ES-I3 (cell line): ENCODE results near the gene SOX10.

Source experiments
- H3K36me3 ChIP-seq: 2 replicates; pipeline ENCODE4 v1.6.1; 2013; ENCODE audit warnings: mild to moderate bottlenecking, low read length, control low read depth, moderate library complexity; ENCODE audit not compliant: insufficient read depth
- H3K4me1 ChIP-seq: 2 replicates; pipeline ENCODE4 v1.6.1; 2013; ENCODE audit warnings: mild to moderate bottlenecking, control low read depth, low read length; ENCODE audit not compliant: insufficient read depth
- H3K9ac ChIP-seq: 2 replicates; pipeline ENCODE4 v1.6.1; 2013; ENCODE audit warnings: low read depth, mild to moderate bottlenecking, low read length, moderate library complexity
- H3K9me3 ChIP-seq: 2 replicates; pipeline ENCODE4 v1.6.1; 2013; ENCODE audit warnings: mild to moderate bottlenecking, low read length, moderate library complexity; ENCODE audit not compliant: control insufficient read depth, insufficient read depth

Gene SOX10

DNA sequence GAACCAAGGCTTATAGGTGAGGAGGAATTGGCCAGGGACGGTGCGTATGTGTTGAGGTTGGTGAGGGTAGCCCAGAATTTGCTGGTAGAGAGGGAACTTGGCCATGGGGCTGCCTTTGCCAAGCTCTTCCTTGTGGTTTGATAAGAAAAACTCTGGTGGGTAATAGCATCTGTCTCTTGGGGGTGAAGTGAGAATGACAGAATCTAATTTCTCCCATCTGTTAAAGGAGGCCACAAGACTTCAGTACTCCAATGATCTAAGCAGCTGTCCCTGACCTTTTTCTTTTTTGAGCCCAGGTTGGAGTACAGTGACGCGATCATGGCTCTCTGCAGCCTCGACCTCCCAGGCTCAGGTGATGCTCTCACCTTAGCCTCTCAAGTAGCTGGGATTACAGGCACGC lies 36.9 kb upstream of the SOX10 start:
- Histone ChIP-seq H3K4me1 (no peaks in the 10 kb centered on the region), H3K9me3 (no peaks in the 10 kb centered on the region), H3K9ac (no peak overlapping the region), H3K36me3 (no peaks in the 10 kb centered on the region)

DNA sequence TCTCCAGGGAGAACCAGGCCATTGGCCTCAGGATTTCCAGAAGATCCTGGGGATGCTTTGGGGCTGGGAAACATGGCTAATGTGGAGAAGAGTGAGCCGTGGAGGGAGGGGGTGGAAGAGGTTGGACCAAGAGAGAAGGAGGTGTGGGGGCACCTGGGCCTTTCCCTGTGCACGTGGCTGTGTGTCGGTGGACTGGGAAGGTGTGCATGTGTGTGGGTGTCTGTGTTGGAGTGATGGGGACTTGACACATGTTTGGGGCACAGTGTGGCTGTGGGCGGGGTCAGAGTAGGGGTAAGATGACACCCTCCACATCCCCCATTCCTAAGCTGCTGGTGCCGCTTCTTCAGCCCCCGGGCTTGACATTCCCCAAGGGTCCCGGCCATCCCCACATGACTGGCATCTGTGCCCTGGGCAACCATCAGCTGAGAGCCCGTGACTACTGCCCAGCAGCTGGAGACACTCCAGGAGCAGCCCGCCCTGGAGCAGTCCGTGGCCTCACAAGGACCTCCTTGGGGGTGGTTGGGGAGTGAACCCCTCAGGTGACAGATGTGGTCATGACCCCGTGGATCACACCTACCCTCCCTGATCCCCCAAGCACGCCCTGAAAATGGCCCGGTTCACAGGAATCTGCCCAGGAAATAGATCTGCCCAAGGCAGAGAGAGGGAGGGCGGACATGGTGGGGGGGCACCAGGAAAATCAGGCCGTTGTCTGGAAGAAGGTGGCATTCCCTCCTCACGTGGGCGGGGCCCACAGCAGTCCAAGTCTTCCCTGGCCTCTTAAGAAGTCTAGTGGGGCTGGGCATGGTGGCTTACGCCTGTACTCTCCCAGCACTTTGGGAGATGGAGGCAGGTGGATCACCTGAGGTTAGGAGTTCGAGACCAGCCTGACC lies 34.8 kb upstream of the SOX10 start:
- no peaks in the 10 kb centered on the region for H3K4me1 ChIP-seq
- no peak overlapping the region for H3K9ac ChIP-seq
- no peaks in the 10 kb centered on the region for H3K9me3 ChIP-seq
- no peaks in the 10 kb centered on the region for H3K36me3 ChIP-seq

DNA sequence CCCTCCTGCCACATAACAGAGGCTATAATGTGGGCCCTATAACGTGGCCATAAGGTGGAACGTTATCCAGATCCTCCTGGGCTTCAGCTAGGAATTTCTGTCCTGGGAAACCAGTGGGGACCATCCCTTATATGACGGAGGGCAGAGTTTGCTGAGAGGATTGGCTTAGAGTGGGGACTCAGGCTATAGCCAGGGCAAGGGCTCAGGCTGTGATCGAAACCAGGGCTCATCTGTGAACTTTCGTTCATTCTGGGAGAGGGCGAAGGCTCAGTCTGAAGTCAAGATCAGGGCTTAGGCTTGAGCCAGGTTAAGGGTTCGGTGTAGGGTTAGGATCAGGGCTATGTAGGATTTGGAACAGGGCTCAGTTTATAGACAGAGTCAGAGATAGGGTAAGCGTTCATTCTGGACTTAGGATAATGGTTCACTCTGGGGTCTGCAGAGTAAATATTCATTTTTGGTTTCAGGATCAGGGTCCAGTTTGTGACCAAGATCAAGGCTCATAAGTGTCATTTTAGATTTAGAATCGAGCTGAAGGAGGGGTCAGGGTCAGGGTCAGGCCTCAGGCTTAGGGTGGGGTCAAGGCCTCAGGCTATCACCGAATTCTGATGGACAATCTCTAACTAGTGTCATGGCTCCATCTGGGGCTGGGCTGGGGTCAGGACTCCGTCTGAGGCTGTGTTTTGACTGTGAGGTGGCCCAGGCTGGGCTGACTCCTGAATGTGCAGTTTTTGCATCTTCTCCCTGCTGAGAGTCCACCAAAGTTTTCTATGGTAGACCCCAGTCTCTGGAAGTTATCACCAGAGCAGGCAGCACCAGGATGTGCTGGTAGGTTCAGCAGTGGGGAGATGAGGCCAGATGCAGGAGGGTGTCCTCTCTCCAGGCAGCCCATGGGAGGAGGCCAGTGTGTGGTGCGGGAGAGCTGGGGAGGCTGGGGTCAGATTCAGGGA lies 33.9 kb upstream of the SOX10 start:
- Histone ChIP-seq H3K9ac (no peak overlapping the region), H3K4me1 (no peaks in the 10 kb centered on the region), H3K36me3 (no peaks in the 10 kb centered on the region), H3K9me3 (no peaks in the 10 kb centered on the region)

DNA sequence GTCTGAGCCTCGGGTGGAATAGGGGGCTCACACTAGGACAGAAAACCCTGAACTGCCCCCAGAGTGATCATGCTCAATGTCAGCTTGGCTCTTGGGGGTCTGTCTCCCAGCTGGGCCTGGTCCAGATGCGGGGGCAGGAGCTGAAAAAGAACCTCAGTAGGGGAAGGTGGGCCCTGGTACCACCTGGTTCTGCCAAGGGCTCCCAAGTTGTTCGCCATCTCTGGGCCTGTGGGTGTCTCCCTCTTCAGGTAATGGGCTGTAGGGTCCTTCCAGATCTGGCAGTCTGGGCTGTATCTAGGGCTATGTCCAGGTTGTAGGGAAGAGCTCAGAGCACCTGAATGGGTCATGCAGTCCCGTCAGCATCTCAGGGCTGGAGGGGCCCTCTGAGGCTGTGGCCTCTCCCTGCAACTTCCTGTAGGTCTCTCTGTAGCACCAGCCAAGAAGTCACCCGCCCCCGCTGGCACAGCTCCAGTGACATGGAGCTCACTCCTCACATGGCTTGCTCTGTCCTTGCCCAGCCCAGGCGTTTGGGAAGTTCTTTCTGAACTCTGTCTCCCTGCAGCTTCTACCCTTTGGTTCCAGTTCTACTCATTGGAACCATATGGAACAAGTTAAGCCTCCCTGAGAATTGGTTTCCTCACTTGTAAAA lies 33.0 kb upstream of the SOX10 start:
- H3K9ac ChIP-seq = no peak overlapping the region
- no peaks in the 10 kb centered on the region for H3K36me3 ChIP-seq
- H3K4me1 ChIP-seq = no peaks in the 10 kb centered on the region
- H3K9me3 ChIP-seq = no peaks in the 10 kb centered on the region

DNA sequence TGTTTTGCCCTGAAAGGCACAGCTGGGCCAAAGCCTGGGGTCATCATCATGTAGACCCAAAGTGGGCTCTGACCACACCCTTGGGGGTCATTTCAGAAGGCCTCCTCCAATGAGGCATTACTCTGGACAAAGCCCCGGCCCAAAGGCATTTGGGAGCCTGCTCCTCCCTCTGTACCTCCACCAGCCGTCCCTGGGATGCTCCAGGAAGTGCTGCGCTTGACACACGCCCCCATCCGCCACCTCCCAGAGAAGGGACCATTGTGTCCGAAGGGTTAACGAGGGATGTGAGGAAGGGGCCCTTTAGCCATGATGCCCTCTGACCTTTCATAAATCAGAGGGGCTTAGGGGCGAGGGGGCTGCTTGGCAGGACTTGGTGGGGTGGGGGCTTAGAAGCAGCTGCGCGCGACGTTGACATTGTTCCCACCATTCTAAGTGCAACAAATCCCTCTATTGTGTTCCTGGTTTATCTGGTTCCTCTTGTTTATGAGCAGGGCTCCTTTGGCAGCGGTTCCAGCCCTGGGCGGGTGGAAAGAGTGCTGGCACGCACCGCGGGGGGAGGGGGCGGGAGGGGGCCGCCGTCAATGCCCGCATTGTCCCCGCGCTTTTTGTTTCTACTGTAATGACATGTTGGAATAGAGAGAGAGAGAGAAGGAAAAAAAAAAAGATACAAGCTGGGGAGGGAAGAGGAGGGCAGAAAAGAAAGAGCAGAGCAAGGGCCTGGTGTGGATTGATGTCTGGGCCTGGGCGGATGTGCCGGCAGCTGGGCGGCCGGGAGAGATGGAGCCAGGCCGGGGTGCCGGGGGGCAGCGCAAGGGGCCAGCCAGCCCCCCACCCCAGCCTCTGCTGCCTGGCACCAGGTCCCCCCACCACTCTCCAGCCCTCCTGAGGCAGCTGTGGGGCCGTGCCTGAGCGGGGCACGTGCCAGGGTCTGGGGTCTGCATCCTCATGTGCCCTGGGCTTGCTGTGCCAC lies 32.1 kb upstream of the SOX10 start:
- no peaks in the 10 kb centered on the region for H3K36me3 ChIP-seq
- no peak overlapping the region for H3K9ac ChIP-seq
- H3K4me1 ChIP-seq = no peaks in the 10 kb centered on the region
- H3K9me3 ChIP-seq = no peaks in the 10 kb centered on the region

DNA sequence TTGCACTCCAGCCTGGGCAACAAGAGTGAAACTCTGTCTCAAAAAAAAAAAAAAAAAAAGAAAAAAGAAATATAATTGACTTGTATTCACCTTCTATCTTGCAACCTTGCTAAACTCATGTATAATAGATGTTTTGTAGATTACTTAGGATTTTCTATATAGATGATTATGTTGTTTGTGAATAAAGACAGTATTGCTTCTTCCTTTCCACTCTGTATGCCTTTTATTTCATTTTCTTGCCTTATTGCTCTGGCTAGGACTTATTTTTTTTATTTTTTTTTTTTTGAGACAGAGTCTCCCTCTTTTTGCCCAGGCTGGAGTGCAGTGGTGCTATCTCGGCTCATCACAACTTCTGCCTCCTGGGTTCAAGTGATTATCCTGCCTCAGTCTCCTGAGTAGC lies 29.7 kb upstream of the SOX10 start:
- no peaks in the 10 kb centered on the region for H3K4me1 ChIP-seq
- H3K9ac ChIP-seq = no peak overlapping the region
- H3K9me3 ChIP-seq = no peaks in the 10 kb centered on the region
- no peaks in the 10 kb centered on the region for H3K36me3 ChIP-seq

DNA sequence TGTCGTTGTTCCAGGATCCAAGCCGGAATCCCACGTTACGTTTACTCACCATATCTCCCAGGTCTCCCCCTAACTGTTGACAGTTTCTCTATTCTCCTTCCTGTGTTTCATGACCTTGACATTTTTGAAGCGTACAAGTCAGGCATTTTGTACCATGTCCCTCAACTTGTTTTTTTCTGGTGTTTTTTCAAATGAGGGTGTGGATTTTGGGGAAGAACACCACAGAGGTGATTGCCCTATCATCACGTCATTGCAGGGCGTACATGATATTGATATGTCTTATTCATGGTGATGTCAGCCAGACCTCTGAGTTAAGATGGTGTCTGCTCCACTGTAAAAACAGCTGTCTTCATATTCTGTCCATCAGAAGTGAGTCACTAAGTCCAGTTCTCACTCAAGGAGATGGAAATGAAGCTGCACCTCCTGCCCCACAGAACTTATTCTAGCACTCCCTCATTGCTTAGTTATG lies 28.3 kb upstream of the SOX10 start:
- Histone ChIP-seq H3K9me3 (no peaks in the 10 kb centered on the region), H3K4me1 (no peaks in the 10 kb centered on the region), H3K9ac (no peak overlapping the region), H3K36me3 (no peaks in the 10 kb centered on the region)

DNA sequence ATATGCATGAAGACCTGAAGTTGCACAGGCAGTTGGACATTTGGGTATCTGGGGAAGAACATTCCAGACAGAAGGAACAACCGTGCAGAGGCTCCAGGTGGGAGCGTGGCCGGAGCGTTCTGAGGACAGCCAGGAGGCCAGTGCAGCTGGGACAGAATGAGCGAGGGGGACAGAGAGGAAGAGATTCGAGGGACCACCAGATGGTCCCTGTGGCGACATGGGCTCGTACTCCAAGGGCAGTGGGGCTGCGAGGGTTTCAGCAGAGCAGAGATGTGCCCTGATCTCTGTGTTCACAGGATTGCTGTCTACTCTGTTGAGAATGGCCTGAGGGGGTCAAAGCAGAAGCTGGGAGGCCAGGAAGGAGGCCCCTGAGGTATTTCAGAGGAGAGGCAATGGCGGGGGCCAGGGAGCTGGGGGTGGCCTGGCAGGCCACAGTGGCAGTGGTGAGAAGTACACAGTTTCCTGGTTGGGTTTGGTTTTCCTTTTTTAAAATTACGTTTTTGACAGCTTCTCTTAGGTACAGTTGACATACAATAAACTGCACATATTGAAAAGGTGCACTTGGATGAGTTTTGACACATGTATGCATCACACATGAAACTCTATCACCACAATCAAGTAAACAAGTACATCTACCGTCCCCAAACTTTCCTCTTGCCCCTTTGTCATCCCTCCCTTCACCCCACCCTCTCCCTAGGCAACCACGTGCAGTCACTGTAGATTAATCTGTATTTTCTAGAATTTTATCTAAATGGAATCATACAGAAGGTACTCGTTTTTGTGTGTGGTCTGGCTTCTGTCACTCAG lies 24.8 kb upstream of the SOX10 start:
- Histone ChIP-seq H3K4me1 (no peaks in the 10 kb centered on the region), H3K36me3 (no peaks in the 10 kb centered on the region), H3K9ac (no peak overlapping the region), H3K9me3 (no peaks in the 10 kb centered on the region)

DNA sequence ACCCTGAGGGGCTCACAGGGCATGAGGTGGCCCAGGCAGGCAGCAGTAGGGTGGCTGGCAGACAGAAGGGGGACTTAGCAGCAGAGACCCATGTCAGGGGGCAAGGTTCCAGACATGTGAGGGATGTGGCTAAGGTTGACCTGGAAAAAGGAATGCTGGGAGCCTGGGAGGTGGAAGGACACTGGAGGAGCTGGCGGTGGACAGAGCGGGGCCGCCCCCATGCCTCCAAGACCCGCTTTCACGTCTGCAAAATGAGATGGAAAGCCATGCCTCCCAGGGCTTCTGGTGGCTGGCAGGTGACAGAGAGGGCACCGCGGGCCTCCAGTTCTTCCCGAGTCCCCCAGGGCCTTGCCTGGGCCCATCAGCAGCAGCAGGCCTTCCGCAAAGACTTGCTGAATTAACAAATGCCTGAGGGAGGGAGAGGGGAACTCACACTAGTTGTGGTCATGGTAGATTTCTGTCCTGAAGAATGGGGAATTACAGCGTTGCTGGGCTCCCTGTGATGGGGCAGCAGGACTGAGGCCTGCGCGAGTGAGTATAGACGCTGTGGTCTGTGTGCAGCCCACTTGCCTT lies 23.1 kb upstream of the SOX10 start:
- Histone ChIP-seq H3K4me1 (no peaks in the 10 kb centered on the region), H3K36me3 (no peaks in the 10 kb centered on the region), H3K9ac (no peak overlapping the region), H3K9me3 (no peaks in the 10 kb centered on the region)

DNA sequence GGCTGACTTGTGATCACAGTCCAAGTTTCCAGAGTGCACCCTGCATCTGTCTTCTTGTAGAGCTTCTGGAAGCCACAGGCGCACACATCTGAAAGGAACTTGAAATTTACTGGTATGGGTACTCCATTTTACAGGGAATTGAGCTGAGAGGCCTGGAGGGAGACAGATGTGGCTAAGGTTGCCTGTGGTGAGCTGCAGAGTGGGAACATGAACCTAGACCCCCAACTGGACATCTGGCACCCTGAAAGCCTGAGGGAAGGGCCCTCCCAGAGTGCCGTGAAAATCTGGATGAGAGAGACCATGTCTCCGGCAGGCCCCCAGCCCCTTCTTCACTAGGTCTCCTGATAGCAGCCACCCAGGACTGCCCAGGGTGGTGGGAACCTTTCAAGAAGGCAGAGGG lies 22.6 kb upstream of the SOX10 start:
- H3K9me3 ChIP-seq = no peaks in the 10 kb centered on the region
- H3K36me3 ChIP-seq = no peaks in the 10 kb centered on the region
- H3K9ac ChIP-seq = no peak overlapping the region
- no peaks in the 10 kb centered on the region for H3K4me1 ChIP-seq

DNA sequence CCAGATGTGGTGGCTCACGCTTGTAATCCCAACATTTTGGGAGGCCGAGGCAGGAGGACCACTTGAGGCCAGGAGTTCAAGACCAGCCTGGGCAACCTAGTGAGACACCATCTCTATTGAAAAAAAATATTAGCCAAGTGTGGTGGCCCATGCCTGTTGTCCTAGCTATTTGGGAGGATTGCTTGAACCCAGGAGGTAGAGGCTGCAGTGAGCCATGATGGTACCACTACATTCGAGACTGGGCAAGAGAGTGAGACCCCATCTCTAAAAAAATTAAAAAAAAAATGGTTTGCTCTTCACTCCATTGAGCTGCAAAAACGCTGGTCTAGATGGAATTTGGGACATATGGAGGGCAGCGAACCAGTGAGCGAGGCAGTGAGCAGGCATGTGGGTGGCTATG lies 21.6 kb upstream of the SOX10 start:
- Histone ChIP-seq H3K9ac (no peak overlapping the region), H3K4me1 (no peaks in the 10 kb centered on the region), H3K36me3 (no peaks in the 10 kb centered on the region), H3K9me3 (no peaks in the 10 kb centered on the region)

DNA sequence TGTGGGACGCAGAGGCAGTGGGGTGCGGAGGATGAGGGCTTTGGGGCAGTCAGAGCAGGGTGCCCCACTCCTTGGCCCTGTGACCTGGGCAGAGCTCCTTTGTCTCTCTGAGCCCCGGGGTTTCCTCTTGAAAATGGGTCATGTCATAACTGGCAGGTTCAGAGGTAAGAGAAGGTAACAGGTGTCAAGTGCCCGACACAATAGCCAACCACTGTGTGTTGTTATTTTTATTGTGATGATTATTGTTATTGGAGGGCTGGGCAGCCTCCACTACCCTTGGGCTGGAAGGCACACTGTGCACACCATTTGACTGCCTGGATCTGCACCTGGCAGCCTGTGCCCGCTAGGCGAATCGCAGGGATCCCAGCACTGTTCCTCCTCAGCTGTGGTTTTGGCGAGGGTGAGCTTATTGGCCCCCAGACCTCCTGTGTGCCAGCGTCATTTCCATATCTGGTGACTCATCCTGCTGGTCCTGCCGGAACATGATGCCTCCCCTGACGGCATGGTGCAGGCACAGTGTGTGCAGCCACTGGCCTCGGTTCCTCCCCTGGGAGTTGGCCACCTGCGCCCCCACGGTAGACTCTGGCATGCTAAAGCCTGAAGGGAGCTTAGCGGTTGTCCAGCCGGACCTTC lies 15.4 kb upstream of the SOX10 start:
- Histone ChIP-seq H3K36me3 (no peaks in the 10 kb centered on the region), H3K4me1 (peaks cover 41% of the 10 kb centered on the region; the same call in 1 of the 2 replicates), H3K9ac (no peak overlapping the region), H3K9me3 (no peaks in the 10 kb centered on the region)
